ENCODE measurements around the gene HBEGF.

HBEGF gene

GRCh38 chr5:140331638-140332037 is 14.8 kb downstream of the HBEGF start:
- DNase-seq = no peak

GRCh38 chr5:140329739-140330481 is 16.5 kb downstream of the HBEGF start:
- DNase-seq = no peak

GRCh38 chr5:140328036-140328764 is 18.2 kb downstream of the HBEGF start:
- no peak for DNase-seq

- DNase-seq = no peak
Observed at GRCh38 chr5:140327589-140327988, 18.8 kb downstream of the HBEGF start.

GRCh38 chr5:140325486-140325885 is 20.9 kb downstream of the HBEGF start:
- DNase-seq = no peak

- DNase-seq = no peak
Observed at GRCh38 chr5:140324617-140325241, 21.7 kb downstream of the HBEGF start.

GRCh38 chr5:140324041-140324600 is 22.3 kb downstream of the HBEGF start:
- no peak for DNase-seq

GRCh38 chr5:140322751-140323731 is 23.4 kb downstream of the HBEGF start:
- DNase-seq = no peak

- no peak for DNase-seq
Observed at GRCh38 chr5:140321796-140322195, 24.6 kb downstream of the HBEGF start.

GRCh38 chr5:140319833-140320232 is 26.6 kb downstream of the HBEGF start:
- DNase-seq = no peak

GRCh38 chr5:140318792-140319191 is 27.6 kb downstream of the HBEGF start:
- DNase-seq = no peak

- no peak for DNase-seq
Observed at GRCh38 chr5:140317859-140318258, 28.5 kb downstream of the HBEGF start.

- DNase-seq = no peak
Observed at GRCh38 chr5:140312791-140313189, 33.6 kb downstream of the HBEGF start.

- no peak for DNase-seq
Observed at GRCh38 chr5:140312067-140312790, 34.2 kb downstream of the HBEGF start.

- no peak for DNase-seq
Observed at GRCh38 chr5:140311011-140311467, 35.4 kb downstream of the HBEGF start.

GRCh38 chr5:140310434-140310833 is 36.0 kb downstream of the HBEGF start:
- no peak for DNase-seq

- no peak for DNase-seq
Observed at GRCh38 chr5:140309706-140310249, 36.6 kb downstream of the HBEGF start.

- no peak for DNase-seq
Observed at GRCh38 chr5:140305471-140305870, 40.9 kb downstream of the HBEGF start.

- DNase-seq = no peak
Observed at GRCh38 chr5:140303966-140304365, 42.4 kb downstream of the HBEGF start.

GRCh38 chr5:140302786-140303639 is 43.4 kb downstream of the HBEGF start, which contains the start of gene PFDN1:
Gene PFDN1, minus strand, starts transcription at chr5:140303101. Its CDS starts 28 bp downstream, at chr5:140303073.
- peak; percentile 87 for DNase-seq

Data from NCI-H1105 treated with DMSO at 0.1 percent for 48 hours (cell line).